ENCODE results near the gene ENTHD1.

ENTHD1 gene

GRCh38 chr22:39893526-39893925 is at the start of gene ENTHD1:
ENTHD1 (minus strand) TSS chr22:39893760; CDS start chr22:39887748, 6,012 bp downstream.
- DNase-seq: no peak

DNA sequence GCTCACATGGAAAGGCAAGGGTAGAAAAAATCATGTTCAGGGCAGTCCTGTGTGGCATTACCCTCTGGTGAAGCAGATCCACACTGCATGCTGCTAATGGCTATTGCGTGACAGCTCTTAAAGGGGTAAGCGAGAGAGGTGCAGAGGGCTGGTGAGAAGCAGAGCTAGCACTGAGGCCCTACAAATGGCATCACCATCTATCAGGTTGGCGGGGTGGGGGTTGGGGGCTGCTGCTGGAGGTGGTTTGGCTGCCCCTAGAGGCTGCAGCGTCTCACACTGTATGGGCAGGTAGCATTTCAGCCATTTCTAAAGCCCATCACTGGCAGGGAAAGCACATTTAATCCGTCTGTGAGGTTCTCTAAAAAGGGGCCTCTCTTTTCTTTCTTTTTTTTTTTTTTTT is 49.8 kb upstream of the ENTHD1 start:
- DNase-seq: peak; percentile 57

DNA sequence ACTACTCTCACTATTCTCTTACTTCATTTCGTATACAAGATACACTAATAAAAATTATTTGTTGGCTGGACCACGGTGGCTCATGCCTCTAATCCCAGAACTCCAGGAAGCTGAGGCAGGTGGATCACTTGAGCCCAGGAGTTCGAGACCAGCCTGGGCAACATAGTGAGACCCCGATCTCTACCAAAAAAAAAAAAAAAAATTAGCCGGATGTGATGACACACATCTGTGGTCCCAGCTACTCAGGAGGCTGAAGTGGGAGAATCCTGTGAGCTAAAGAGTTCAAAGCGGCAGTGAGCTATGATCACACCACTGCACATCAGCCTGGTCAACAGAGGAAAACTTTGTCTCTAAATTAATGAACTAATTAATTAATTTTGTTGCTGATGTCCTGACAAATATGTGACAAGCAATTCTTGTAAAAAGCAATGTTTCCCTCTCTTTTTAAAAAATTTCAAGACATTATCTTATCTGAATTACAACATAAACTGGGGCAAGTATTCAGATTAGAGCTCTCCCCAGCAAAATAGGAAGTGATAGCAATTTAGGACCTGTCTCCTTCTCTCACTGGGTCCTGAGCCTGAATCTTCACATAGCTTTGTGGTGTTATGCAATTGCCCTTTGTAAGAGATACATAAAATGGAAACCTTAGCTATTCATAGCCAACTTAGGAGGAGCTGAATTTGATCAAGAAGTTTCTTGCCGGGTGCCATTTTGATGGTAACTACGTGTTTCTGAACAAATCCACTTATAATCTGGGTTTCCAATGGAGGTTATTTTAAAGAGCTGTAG is 49.1 kb upstream of the ENTHD1 start:
- DNase-seq: no peak

GRCh38 chr22:39941601-39942000 is 48.0 kb upstream of the ENTHD1 start:
- no peak for DNase-seq

DNA sequence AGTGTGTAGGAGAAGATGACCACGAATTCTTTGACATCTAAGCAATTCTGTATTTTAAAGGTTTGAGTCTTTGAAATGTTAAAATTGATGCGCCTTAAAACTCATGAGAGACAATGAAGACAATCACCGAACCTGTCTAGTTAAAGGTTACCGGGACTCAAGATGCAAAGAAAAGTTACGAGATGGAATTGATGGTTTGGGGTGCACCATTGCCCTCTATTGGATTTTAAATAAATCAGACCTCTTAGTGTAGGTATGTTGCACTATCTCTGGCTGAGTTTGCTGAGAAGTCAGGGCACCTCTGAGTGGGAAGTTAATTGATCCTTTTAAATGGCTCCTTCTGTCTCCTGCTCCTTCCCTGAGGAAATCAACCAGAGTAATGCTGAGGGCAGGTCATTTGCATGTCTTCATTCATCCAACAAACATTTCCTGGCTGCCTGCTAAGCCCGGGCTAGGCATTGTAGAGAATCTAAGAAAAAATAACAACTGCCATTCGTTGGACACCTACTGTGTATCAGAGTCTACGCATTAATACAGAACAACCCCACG is 47.3 kb upstream of the ENTHD1 start:
- no peak for DNase-seq

GRCh38 chr22:39939830-39940229 is 46.3 kb upstream of the ENTHD1 start:
- no peak for DNase-seq

DNA sequence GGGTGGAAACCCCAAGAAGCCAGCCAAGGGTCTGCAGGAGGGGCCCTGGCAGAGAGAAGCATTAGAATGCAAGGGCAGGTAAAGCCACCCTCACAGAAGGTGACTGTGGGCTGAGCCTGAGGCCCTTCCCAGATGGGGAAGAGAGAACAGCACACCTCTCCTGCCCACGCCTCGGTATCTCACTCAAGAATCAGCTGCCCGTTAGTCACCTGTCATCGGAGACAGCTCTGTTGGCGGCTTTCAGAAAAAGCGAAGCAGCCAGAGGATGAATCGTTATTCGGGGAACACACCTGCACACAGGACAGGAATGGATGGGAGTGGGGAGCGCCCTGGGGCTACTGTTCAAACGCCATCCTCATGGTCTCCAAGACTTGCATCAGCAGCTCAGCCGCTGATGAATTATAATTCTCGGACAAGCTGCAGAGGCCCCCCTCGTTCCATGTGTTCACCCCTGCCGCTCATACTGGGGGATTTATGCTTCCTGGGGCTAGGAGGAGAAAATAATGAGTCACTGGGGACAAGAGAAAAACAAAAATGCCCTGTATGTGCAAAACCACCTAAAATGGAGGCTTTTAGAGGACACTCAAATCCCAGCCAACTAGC is 45.0 kb upstream of the ENTHD1 start:
- DNase-seq: no peak

DNA sequence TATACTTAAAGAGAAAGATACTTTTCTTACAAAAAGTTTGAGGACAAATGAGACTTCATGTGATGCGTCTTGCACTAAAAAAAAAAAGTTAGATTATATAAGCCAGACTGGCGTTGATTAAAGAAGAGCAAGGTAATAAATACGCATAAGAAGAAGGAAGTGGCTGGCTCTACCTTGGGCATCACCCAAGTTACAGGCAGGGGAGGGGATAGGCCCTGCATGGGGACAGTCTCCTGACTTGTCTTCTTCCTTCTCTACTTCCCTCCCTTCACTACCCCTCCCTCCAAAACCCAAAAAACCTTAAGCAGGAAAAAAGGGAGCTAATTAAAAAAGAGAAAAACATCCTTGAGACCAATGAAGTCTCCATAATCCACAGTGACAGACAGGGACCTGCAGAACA is 44.3 kb upstream of the ENTHD1 start:
- DNase-seq: no peak

DNA sequence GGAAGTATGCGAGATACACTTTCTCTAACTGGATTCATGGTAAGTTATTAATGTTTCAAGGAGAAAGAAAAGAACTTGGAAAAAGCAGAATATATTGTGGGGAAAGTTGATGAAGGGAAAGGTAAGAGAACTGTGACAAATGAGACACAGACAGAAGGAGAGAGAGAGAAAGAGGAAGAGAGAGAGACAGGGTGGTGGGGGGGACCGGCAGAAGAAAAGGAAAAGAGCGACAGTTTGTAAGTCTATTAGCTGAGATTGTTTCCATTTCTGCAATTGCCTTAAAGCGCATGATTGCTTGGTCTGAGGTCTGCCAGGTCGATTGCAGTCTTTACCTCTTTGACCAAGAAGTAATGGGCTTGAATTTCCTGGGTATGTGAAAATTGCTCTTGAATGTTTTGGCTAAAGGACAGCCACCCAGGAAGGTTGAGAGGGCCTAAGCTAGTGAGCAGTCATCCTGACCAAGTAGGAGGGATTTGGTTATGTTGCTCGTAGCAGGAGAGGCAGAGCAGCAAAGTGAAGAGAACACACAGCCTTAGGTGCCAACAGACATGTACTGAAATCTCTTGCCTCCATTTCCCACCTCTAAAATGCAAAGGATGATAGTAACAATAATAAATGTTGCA is 43.1 kb upstream of the ENTHD1 start:
- DNase-seq: no peak

DNA sequence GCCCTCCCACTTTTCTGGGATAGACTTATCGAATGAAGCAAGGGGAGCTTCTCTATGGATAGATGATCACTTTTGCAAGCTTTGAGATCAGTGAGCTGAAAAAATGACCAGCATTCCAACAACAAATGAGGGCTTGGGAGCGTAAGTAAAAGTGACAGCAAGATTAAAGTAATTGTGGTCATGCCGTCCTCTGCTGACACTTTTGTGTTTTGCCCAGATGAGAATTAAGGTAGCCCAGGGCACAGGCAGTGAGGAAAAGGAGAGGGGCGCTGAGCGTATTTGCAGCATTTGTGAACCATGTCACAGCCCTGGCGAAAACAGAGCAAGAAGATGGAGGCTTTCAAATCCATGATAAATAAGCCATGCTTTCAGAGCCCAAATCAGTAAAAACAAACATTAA is 42.1 kb upstream of the ENTHD1 start:
- DNase-seq: no peak

- DNase-seq: no peak
Measured at GRCh38 chr22:39935116-39935515, 41.6 kb upstream of the ENTHD1 start.

- no peak for DNase-seq
Measured at GRCh38 chr22:39933741-39934140, 40.2 kb upstream of the ENTHD1 start.

DNA sequence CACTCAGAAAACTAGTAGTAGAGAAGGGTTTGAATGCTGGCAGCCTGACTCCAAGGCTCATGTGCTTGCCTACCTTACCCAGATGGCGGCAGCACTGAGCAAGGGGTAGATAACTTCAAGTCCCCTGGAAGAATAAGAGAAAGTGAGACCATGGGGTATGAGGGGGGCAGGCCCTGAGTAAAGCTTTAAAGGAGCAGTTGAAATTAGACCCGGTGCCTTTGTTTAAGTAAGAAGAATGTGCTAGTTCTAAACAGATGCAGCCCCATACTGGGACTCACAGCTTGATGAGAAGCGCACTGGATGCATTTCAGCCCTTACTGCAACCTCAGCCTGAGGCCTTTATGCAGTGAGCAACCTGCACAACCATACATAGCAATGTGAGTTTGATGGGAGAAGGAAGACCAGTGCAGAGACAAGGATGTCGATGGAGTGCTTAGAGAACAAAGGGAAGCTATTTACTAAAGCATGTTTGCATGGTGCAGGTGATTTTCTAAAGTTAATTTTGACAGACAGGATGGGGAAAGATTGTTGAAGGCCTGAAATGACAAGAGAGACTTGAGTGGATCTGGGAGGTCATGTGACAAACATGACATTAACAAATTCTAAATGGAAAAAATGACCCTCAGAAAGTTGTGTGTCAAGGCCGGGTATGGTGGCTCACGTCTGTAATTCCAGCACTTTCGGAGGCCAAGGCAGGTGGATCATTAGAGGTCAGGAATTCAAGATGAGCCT is 39.5 kb upstream of the ENTHD1 start:
- peak; percentile 37 for DNase-seq

- no peak for DNase-seq
Measured at GRCh38 chr22:39932166-39932565, 38.6 kb upstream of the ENTHD1 start.

DNA sequence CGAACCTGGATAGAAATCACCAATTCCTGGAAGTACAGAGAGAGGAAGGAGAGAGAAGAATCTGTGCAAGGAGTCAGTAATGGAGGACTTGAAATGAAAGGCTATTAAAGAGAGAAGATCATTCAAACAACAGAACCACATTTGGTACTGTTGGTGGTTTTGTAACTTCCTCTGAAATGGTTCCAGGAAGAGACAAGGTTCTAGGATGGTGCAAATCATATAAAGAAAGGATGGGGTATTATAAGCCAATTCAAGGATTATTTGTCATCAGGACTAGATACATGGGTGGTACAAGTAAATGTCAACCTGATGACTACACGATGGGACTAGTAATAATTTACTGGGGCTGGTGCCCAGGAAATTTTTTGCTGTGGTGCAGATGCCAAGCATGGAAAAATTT is 37.7 kb upstream of the ENTHD1 start:
- DNase-seq: no peak

DNA sequence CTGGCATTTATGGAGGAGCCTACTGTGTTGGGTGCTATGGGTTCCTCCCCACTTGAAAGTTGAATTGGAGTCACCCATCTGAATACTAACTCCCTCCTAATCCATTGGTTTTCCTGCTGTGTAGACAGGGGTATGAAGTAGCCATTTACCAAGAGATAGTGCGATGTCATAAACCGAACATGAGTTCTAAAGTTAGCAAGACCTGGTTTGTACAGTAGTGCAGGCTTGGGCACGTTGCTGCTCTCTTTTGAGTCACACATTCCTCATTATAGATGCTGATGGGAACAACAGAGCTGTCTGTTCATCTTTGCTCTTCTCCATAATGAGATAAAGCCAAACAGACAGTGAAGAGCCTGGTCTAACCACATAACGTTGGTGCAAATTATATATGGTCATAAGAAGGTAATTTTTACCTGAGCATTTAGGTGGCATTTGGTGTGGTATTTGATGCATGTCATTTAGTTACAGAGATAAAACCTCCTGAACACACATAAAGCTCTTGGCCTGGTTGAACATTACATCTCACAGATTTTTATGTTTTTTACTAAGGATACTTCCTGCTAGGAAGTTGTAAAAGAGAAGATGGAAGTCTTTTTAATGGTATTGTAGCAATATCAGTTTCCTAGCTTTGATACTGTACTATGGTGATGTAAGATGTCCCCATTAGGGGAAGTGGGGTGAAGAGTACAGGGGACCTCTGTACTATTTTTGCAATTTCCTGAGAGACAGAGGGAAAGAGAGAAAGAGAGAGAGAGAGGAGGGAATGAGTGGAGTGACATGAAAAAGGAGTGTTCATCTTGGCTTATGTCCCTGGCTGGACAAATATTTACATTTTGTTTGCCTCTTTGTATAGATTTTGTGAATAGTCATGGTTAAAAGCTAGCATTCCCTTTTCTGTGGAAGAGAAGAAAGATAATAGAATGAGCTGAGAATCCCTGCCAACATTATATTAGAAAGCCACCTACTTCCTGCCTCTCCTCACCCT is 35.3 kb upstream of the ENTHD1 start:
- no peak for DNase-seq

DNA sequence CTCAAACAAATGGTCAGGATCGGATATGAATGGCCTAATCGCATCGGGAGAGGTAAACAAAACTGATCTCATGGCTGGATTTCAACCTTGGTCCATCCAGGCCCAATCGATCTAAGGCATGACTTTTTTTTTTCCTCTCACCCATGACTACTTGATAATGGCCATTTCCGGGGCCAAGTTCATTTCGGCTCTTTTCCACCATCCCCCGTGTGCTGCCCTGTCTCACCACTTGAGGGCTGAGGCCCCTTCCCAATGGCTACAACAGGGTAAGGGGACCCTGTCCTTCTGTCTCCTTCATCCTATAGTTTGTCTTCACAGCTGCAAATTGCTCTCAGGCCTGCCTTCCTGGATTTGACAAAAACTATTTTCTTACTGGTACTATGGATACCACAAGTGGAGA is 34.0 kb upstream of the ENTHD1 start:
- DNase-seq: no peak

GRCh38 chr22:39926753-39927152 is 33.2 kb upstream of the ENTHD1 start:
- DNase-seq: no peak

DNA sequence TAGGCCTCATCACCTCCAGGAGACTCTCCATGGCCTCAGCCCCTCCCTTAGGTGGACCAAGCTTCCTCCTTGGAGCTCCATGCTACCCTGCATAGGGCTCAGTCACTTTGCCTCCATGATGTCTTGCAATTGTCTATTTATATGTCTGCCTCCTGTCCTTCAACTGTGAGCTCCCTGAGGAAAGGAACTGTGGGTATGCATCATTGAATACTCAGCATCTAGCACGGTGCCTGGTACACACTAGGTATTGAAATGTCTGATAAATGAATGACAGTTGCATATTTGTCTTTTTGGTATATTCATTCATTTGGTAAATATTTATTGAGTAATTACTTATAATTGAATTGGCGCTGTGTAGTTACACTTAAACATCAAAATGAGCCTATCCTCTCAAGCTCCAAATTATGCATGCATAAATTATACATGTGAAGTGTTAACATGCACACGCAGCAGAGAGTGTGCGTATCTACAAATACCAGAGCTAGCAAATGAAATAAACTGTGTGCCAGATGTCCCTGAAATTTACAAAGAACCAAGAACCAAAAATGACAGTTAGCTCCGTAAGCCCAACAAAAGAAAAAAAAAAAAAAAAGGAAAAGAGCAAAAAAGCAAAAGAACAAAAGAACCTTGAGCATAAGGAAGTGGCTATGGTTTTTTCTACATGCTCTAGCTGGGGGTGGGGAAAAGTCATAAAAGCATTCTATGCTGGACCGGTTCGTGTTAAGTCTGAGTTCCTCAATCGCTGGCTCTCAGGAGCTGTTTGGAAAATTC is 32.5 kb upstream of the ENTHD1 start:
- no peak for DNase-seq

- no peak for DNase-seq
Measured at GRCh38 chr22:39925273-39925672, 31.7 kb upstream of the ENTHD1 start.

DNA sequence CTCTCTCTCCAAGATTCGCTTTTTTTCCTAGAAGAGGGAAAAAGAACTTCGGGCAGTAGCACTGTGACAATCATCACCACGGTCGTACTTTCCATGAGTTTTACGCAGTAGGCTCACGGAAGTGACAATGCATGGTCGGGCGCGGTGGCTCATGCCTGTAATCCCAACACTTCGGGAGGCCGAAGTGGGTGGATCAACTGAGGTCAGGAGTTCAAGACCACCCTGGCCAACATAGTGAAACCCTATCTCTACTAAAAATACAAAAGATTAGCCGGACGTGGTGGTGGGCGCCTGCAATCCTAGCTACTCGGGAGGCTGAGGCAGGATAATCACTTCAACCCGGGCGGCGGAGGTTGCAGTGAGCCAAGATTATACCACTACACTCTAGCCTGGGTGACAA is 30.7 kb upstream of the ENTHD1 start:
- DNase-seq: no peak

Data from activated gamma-delta T cell treated with Interleukin-2 at 50 U/mL for 16 hours (primary cell).